ENCODE data around the gene IRF4.

- TF ChIP-seq EZH2 (IDR thresholded peaks at IDR 0.05) (no peak), CTCF (IDR thresholded peaks at IDR 0.05) (no peak), EZH2phosphoT487 (IDR thresholded peaks at IDR 0.05) (no peak)
Measured at GRCh38 chr6:431986-432385, 40.4 kb downstream of the IRF4 start.
